B cell (primary cell): ENCODE measurements around the gene SPEG.

ENCODE experiments used
- EZH2 ChIP-seq: IDR thresholded peaks from 2 replicates; pipeline ENCODE4 v1.6.1; 2012; ENCODE audit warnings: borderline replicate concordance, low read depth, mild to moderate bottlenecking, moderate library complexity, low read length; ENCODE audit not compliant: insufficient read depth, poor library complexity, severe bottlenecking
- TF ChIP-seq, protein P1 (sequence below): fragments of 200-600 bp; IDR thresholded peaks from one replicate; pipeline ENCODE4 v1.8.0; 2022; ENCODE audit warnings: antibody characterized with exemption, mild to moderate bottlenecking

DNA sequence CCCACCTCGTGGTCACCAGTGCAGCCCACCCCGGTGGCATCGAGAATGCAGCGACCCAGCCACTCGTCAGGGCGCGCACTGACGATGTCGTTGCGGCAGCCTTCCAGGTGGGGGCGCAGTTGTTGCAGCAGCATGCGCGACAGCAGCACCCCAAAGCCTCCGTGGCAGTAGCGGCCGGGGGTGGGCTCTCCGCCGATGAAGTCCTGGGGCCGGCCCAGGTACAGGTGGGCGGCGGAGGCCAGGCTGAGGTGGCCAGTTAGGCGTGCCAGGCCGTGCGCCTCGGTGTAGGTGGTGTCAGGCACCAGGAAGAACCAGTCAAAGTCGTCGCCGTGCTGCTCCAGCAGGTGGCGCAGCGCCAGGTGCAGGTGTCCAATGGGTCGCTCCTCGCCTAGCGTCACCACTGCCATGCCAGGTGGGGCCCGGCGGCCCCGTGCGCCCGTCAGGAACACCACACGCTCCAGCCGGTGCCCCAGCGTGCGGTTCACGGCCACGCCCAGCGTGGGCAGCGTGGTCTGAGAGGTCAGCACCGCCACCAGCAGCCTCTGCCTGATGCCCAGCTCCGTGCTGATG is 107.1 kb downstream of the SPEG start:
- TF ChIP-seq, protein P1, sequence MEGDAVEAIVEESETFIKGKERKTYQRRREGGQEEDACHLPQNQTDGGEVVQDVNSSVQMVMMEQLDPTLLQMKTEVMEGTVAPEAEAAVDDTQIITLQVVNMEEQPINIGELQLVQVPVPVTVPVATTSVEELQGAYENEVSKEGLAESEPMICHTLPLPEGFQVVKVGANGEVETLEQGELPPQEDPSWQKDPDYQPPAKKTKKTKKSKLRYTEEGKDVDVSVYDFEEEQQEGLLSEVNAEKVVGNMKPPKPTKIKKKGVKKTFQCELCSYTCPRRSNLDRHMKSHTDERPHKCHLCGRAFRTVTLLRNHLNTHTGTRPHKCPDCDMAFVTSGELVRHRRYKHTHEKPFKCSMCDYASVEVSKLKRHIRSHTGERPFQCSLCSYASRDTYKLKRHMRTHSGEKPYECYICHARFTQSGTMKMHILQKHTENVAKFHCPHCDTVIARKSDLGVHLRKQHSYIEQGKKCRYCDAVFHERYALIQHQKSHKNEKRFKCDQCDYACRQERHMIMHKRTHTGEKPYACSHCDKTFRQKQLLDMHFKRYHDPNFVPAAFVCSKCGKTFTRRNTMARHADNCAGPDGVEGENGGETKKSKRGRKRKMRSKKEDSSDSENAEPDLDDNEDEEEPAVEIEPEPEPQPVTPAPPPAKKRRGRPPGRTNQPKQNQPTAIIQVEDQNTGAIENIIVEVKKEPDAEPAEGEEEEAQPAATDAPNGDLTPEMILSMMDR, result peak; percentile 100
- TF ChIP-seq EZH2, result no peak
